ENCODE results near the gene DPYD. TPM values are rescaled to one million over a fixed set of nuclear protein-coding genes. Genes with fewer than 3 reads are reported as not detected.
A peak's percentile ranks its signal among the peaks of the same experiment; 100 is the strongest.

DPYD gene
- total RNA-seq, 2 donors from 2014 or later = 9.2 to 17.5 TPM

- no peaks in the 10 kb centered on the region for H3K9me3 ChIP-seq (ENCODE audit: control insufficient read depth, low read length)
- H3K9ac ChIP-seq (ENCODE audit: extremely low read depth, low read length, poor library complexity, severe bottlenecking) = no peak overlapping the region
- H3K27me3 ChIP-seq (ENCODE audit: control insufficient read depth, insufficient read depth, low read length, poor library complexity, severe bottlenecking) = no peaks in the 10 kb centered on the region
- H3K4me3 Mint-ChIP-seq = no peak overlapping the region
- no peak for DNase-seq
- H3K27ac Mint-ChIP-seq = no peak overlapping the region
- no peaks in the 10 kb centered on the region for H3K36me3 Mint-ChIP-seq (ENCODE audit: low read depth)
- no peaks in the 10 kb centered on the region for H3K36me3 ChIP-seq (ENCODE audit: control insufficient read depth, insufficient read depth, low read length)
- 55 to 80% methylated on average over 2 to 3 of the region's 3 CpGs for WGBS, 2 experiments (ENCODE audit: insufficient coverage in 1 of 2, insufficient read length in 1 of 2)
- no peak overlapping the region for H3K4me3 ChIP-seq (ENCODE audit: low read length)
- TF ChIP-seq, protein P1, sequence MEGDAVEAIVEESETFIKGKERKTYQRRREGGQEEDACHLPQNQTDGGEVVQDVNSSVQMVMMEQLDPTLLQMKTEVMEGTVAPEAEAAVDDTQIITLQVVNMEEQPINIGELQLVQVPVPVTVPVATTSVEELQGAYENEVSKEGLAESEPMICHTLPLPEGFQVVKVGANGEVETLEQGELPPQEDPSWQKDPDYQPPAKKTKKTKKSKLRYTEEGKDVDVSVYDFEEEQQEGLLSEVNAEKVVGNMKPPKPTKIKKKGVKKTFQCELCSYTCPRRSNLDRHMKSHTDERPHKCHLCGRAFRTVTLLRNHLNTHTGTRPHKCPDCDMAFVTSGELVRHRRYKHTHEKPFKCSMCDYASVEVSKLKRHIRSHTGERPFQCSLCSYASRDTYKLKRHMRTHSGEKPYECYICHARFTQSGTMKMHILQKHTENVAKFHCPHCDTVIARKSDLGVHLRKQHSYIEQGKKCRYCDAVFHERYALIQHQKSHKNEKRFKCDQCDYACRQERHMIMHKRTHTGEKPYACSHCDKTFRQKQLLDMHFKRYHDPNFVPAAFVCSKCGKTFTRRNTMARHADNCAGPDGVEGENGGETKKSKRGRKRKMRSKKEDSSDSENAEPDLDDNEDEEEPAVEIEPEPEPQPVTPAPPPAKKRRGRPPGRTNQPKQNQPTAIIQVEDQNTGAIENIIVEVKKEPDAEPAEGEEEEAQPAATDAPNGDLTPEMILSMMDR (conservative IDR thresholded peaks at IDR 0.05) = no peak
- H3K4me1 Mint-ChIP-seq = no peaks in the 10 kb centered on the region
- no peaks in the 10 kb centered on the region for H3K27me3 Mint-ChIP-seq (ENCODE audit: insufficient read depth)
- peak overlapping the region; percentile 12 for H3K27ac ChIP-seq (ENCODE audit: low read depth, low read length)
- H3K9me3 Mint-ChIP-seq = no peaks in the 10 kb centered on the region
- H3K4me1 ChIP-seq (ENCODE audit: control insufficient read depth, insufficient read depth, low read length) = no peaks in the 10 kb centered on the region
These were observed 92.9 kb downstream of the DPYD start for GRCh38 chr1:97827887-97828286.

DNA sequence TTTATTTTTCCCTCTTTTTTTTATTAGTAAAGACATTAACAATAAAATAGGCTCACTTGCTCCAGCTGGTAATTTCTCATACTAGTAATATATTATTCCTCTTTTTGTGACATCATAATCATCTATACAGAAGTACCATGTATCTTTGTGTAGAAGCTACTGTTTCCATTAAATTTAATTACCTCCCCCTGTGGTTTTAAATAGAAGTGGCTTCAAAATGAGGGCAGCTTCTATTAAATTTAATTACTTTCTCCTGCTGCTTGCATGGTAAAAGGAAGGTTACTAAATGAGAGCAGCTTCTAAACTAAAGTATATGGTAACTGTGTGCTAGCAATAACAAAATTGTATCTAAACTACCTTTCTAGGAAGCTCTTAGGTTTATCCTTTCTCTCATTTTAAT, 94.0 kb downstream of the DPYD start:
- H3K27ac Mint-ChIP-seq = no peak overlapping the region
- no peaks in the 10 kb centered on the region for H3K9me3 Mint-ChIP-seq
- no peaks in the 10 kb centered on the region for H3K4me1 Mint-ChIP-seq
- H3K27me3 Mint-ChIP-seq (ENCODE audit: insufficient read depth) = no peaks in the 10 kb centered on the region
- H3K9me3 ChIP-seq (ENCODE audit: control insufficient read depth, low read length) = no peaks in the 10 kb centered on the region
- no peak overlapping the region for H3K9ac ChIP-seq (ENCODE audit: extremely low read depth, low read length, poor library complexity, severe bottlenecking)
- no peak for DNase-seq
- no peaks in the 10 kb centered on the region for H3K36me3 ChIP-seq (ENCODE audit: control insufficient read depth, insufficient read depth, low read length)
- no peak overlapping the region for H3K4me3 Mint-ChIP-seq
- TF ChIP-seq, protein P1 (conservative IDR thresholded peaks at IDR 0.05) = no peak
- H3K4me1 ChIP-seq (ENCODE audit: control insufficient read depth, insufficient read depth, low read length) = no peaks in the 10 kb centered on the region
- H3K4me3 ChIP-seq (ENCODE audit: low read length) = no peak overlapping the region
- H3K27me3 ChIP-seq (ENCODE audit: control insufficient read depth, insufficient read depth, low read length, poor library complexity, severe bottlenecking) = no peaks in the 10 kb centered on the region
- no peaks in the 10 kb centered on the region for H3K36me3 Mint-ChIP-seq (ENCODE audit: low read depth)
- H3K27ac ChIP-seq (ENCODE audit: low read depth, low read length) = no peak overlapping the region

GRCh38 chr1:97824624-97825023, 96.2 kb downstream of the DPYD start:
- Histone ChIP-seq H3K4me3 (ENCODE audit: low read length) (no peak overlapping the region), H3K9me3 (ENCODE audit: control insufficient read depth, low read length) (no peaks in the 10 kb centered on the region), H3K36me3 (ENCODE audit: control insufficient read depth, insufficient read depth, low read length) (no peaks in the 10 kb centered on the region), H3K9ac (ENCODE audit: extremely low read depth, low read length, poor library complexity, severe bottlenecking) (no peak overlapping the region), H3K27me3 (ENCODE audit: control insufficient read depth, insufficient read depth, low read length, poor library complexity, severe bottlenecking) (no peaks in the 10 kb centered on the region), H3K4me1 (ENCODE audit: control insufficient read depth, insufficient read depth, low read length) (no peaks in the 10 kb centered on the region), H3K27ac (ENCODE audit: low read depth, low read length) (no peak overlapping the region)
- 84 to 89% methylated on average over 3 to 5 of the region's 5 CpGs for WGBS, 2 experiments (ENCODE audit: insufficient coverage in 1 of 2, insufficient read length in 1 of 2)
- Mint-ChIP-seq H3K9me3 (no peaks in the 10 kb centered on the region), H3K4me3 (no peak overlapping the region), H3K36me3 (ENCODE audit: low read depth) (no peaks in the 10 kb centered on the region), H3K4me1 (no peaks in the 10 kb centered on the region), H3K27me3 (ENCODE audit: insufficient read depth) (no peaks in the 10 kb centered on the region), H3K27ac (no peak overlapping the region)
- TF ChIP-seq, protein P1 (conservative IDR thresholded peaks at IDR 0.05) = no peak
- DNase-seq = no peak

Data from endodermal cell (in vitro differentiated cells).